GM19463 (cell line): ENCODE results near the gene DUSP28.

Source experiments
- ATAC-seq: cut with Tn5 transposase; IDR thresholded peaks from one replicate; pipeline ENCODE4 v1.9.1; 2021; ENCODE audit warnings: mild to moderate bottlenecking, moderate library complexity; ENCODE audit not compliant: unreplicated experiment

The DUSP28 gene

DNA sequence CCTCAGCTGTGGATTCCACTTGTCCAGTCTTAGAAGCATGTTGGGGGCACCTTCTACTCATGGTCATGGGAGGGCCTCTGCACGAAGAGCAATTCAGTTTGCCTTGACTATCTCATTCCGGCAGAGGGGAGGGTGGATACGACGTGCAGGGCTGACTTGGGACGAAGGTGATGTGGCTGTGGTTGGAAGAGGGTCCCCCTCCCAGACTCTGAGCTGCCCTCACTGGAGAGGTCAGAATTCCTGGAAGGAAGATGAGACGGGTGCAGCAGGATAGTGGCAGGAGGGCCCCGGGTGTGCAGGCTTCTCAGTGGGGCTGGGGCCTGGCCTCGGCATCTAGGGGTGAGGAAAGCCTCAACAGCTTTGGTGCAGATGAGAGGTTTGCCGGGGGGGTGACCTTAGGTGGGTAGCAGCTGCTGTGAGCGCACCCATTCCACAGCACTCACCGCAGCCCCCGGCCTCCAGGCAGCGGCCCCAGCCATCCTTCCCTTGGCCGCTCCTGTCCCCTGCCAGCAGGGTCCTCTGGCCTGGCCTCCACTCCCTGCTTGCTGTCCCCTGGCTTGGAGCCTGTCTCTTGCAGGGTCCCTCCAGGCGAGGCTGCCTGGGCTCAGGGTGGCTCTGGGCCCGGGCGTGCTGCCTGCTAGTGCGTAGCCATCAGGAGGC is 11.3 kb downstream of the DUSP28 start:
- no peak for ATAC-seq

- no peak for ATAC-seq
Observed at GRCh38 chr2:240572141-240573031, 12.2 kb downstream of the DUSP28 start.

DNA sequence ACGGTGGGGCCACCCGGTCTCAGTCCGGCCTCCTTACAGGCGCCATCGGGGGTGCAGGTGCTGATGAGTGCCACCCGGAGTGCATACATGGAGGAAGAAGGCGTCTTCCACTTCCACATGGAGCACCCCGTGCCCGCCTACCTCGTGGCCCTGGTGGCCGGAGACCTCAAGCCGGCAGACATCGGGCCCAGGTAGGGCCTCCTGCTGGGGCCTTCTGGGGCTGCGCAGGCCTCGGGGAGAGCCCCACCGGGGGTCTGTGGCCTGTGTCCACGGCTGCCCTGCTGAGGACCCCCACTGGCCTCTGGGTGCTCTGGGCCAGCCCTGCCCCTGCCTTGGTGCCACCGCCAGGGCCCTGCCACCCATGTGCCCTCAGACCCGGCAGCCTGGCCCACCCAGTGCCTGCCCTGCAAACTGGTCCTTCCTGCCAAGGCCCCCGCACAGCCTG is 12.9 kb downstream of the DUSP28 start:
- ATAC-seq, result no peak

GRCh38 chr2:240573516-240574385 is 13.6 kb downstream of the DUSP28 start:
- no peak for ATAC-seq

GRCh38 chr2:240574386-240575100 is 14.4 kb downstream of the DUSP28 start:
- no peak for ATAC-seq

DNA sequence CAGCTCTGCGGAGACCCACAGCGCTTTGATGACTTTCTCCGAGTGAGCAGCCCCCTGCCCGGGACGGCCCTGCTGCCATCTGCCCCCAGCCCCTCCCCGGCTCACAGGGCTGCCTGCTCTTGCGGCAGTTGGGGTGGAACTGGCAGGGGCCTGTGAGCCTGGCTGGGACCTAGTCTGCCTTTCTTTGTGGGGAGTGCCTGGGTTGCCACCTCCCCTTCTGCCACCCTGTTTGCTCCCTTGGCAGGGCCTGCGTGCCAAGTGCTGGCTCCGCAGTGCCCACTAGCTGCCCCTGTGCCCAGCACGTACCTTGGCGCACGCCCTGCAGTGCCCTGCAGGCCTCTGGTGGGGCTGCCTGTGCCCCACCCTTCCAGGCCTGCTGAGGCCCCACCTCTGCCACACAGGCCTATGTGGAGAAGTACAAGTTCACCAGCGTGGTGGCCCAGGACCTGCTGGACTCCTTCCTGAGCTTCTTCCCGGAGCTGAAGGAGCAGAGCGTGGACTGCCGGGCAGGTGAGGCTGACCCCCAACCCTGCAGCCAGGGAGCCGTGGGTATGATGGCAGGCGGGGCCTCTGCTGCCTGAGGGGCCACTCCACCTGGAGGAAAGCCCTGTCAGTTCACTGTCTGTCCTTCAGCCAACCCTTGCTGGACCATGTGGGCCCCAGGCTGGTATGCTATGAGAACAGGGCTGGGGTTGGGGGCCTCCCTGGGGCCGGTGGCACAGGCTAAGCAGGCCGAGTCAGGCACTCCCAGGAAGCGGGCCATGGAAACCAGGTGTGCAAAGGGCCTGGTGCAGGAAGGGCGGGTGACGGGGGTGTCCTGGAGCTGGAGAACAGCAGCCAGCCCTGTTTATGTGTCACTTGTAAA is 15.2 kb downstream of the DUSP28 start:
- no peak for ATAC-seq

DNA sequence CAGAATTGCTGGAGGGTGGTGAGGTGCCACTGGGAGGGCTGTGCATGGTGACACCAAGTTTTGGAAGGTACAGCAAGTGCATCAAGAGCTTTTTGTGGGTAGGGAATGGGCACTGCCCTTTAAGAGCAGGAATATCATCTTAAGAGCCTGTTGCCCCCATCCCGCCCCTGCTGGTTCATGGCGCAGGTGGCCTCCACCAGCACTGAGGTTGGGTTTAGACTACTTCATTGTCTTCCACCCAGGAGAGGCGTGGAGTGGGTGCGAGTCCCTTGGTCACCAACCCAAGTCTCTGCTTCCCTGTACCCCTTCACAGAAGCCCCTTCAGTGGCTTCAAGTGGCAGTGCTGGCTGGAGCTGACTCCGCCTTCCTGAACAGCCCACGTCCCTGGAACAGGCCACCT is 15.9 kb downstream of the DUSP28 start:
- no peak for ATAC-seq

GRCh38 chr2:240576436-240577205 is 16.5 kb downstream of the DUSP28 start:
- no peak for ATAC-seq

DNA sequence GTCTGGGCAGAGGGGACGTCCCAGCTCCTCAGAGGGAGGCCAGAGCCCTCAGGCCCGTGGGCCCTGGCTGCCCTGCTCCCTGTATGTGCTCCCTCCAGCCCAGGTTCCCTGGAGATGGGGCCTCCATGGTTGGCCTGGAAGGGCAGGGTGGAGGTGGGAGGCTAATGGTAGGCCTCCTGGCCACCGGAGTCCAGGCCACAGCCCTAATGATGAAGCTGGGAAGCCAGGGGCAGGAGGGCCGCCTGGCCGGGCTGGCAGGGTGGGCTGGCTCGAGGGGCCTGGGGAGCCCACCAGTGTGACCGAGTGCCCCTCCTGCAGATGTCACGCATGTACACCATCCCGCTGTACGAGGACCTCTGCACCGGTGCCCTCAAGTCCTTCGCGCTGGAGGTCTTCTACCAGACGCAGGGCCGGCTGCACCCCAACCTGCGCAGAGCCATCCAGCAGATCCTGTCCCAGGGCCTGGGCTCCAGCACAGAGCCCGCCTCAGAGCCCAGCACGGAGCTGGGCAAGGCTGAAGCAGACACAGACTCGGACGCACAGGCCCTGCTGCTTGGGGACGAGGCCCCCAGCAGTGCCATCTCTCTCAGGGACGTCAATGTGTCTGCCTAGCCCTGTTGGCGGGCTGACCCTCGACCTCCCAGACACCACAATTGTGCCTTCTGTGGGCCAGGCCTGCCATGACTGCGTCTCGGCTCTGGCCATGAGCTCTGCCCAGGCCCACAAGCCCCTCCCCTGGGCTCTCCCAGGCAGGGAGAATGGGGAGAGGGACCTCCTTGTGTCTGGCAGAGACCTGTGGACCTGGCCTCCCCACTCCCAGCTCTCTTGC is 17.3 kb downstream of the DUSP28 start:
- ATAC-seq, result no peak

- no peak for ATAC-seq
Observed at GRCh38 chr2:240578110-240578450, 17.9 kb downstream of the DUSP28 start.

DNA sequence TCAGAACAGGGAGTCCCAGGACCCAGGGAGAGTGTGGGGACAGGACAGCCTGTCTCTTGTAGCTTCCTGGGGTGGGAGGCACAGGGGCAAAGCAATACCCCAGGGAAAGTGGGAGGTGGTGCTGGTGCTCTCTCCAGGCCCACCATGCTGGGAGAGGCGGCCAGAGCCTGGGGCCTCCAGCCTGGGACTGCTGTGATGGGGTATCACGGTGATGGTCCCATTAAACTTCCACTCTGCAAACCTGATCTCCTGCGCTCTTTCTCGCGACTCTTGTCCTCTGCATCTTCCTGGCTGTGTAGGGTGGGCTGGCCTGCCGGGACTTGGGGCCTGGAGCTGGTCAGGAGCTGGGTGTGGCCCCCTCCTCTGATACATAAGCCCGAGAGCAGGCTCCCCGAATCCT is 18.3 kb downstream of the DUSP28 start:
- ATAC-seq, result no peak

- no peak for ATAC-seq
Observed at GRCh38 chr2:240579071-240579762, 19.1 kb downstream of the DUSP28 start.

DNA sequence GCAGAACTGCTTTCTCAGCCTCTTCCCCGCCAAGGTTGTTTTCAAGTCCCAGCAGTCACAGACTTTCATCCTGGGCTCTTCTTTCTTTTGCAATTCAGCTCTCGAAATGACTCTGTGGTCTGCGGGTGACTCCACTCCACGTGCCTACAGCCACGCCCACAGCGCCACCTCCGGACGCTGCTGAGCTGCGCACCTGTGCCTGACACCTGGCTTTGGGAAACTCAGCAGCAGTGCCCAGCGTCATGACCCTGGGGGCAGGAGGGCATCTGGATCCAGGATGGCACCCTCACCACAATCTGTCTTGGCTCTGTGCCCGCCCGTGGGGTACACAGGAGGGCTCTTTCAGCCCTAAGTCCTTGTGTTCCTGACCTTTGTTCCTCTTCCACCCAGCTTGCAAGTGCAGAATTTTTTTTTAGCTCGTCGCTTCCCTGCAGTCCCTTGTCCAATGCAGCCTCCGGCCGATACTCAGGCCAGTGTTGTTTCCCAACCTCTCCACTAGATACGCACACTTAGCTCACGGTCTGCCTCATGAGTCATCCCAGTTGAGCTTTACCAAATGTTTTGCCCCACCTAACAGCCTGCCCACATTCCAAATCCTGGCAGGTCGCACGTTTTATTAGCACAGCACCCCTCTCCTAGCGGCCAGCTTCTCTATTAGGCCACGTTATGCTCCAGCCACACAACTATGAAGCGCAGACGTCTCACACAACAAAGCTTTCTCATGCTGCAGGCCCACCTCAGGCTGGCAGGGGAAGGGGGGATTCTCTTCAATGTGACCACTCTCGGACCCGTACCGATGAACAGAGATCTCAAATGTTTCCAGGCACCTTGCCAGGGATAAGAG is 19.8 kb downstream of the DUSP28 start:
- ATAC-seq, result peak; percentile 40

DNA sequence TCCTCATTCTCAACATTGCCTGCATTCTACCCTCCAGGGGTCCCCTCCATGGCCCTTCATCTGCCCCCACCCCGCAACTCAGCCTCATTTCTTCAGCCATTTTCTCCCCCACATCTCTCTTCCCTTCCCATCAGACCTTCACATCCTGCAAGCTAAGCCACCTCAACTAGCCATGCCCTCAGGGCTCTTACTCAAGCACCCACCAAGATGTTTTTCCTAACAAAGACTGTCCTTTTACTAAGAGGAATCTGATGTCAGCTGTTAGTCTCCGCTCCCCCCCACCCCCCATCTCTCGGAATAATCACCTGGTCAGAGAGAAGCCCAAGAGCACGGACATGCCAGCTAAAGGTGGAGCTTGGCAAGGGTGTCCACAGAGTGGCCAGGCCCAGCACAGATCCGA is 21.7 kb downstream of the DUSP28 start:
- ATAC-seq, result no peak

GRCh38 chr2:240582781-240583180 is 22.6 kb downstream of the DUSP28 start:
- ATAC-seq, result no peak

DNA sequence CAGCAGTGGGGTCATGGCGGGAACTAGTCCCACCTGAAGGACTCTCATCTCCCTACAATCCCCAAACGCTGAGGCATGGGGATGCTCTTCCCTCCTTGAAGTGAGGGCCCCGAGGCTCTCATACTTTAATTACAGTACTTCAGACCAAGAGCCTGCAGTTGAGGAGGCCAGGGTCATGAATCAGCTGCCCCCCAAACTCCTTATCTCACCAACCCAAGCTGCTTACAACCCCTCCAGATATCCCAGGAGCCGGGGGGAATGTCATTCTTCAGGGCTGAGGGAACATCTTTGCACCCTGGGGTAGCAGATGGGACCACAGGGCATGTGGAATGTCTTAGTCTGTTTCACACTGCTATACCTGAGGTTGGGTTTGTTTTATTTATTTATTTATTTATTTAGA is 23.6 kb downstream of the DUSP28 start:
- ATAC-seq, result no peak
